ENCODE results near the gene FEM1C. TPM values are rescaled to one million over a fixed set of nuclear protein-coding genes. Genes with fewer than 3 reads are reported as not detected.

Gene FEM1C
- total RNA-seq, 2 experiments from 2014 or later: 5.6 to 9.0 TPM

DNA sequence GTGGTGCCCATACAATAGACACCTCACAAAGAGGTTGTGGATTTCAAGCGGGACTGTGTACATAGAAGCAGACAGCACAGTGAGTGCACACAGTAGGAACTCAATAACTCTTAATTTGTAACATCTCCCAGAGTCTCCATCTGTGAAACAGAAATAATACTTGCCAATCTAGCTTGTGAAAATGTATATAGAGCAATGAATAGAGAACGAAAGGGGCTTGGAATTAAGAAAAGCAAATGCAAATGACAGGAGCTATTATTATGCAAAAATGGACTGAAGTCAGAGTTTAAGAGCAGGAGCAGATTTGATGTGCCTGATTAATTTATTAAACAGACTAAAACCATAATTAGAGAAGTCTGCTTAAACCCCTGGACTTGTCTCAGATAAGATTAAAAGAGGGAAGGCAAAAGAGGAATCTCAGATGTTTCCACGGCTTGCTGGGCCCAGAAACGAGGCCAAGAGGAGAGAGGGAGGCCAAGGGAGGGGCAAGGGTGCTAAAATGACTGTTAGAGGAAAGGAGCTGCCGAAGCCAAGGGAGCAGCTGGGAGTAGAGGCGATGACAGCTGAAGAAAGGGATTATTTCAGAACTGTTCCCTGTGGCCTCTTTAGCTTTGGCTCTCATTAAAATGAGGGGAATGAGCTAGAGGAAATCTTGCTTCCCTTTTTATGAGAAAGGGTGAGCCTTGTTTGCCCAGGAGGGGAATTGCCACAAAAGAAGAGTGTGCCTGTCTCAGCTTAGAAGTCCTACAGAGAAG is 72.1 kb downstream of the FEM1C start:
- TF ChIP-seq, protein P1, sequence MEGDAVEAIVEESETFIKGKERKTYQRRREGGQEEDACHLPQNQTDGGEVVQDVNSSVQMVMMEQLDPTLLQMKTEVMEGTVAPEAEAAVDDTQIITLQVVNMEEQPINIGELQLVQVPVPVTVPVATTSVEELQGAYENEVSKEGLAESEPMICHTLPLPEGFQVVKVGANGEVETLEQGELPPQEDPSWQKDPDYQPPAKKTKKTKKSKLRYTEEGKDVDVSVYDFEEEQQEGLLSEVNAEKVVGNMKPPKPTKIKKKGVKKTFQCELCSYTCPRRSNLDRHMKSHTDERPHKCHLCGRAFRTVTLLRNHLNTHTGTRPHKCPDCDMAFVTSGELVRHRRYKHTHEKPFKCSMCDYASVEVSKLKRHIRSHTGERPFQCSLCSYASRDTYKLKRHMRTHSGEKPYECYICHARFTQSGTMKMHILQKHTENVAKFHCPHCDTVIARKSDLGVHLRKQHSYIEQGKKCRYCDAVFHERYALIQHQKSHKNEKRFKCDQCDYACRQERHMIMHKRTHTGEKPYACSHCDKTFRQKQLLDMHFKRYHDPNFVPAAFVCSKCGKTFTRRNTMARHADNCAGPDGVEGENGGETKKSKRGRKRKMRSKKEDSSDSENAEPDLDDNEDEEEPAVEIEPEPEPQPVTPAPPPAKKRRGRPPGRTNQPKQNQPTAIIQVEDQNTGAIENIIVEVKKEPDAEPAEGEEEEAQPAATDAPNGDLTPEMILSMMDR (conservative IDR thresholded peaks at IDR 0.05; ENCODE audit: low read length): no peak
- TF ChIP-seq EZH2phosphoT487 (IDR thresholded peaks at IDR 0.05; ENCODE audit: borderline replicate concordance, low read depth, low read length): no peak
- no peaks in the 10 kb centered on the region for H3K36me3 ChIP-seq (ENCODE audit: insufficient read depth, low read length)
- BruUV-seq (replicated peaks): no TSS peak
- H3K9me2 ChIP-seq (ENCODE audit: insufficient read depth, low read length): no peaks in the 10 kb centered on the region
- H2AFZ ChIP-seq (ENCODE audit: low read length): no peak overlapping the region
- intact Hi-C loops (cut with micrococcal nuclease; ENCODE audit: unreplicated experiment): no loop called here
- no peak overlapping the region for H3K4me3 ChIP-seq (ENCODE audit: low read depth, low read length, poor library complexity, severe bottlenecking)
- H3K27ac ChIP-seq (ENCODE audit: low read depth, low read length, poor library complexity, severe bottlenecking): no peak overlapping the region
- CTCF ChIA-PET (ENCODE audit: unreplicated experiment): no interaction called here
- no peaks in the 10 kb centered on the region for H3K9me3 ChIP-seq (ENCODE audit: low read length)
- POLR2A ChIA-PET: interaction anchor here (0.5 to 0.6 kb wide), 2 partner anchors 142 to 497 kb away, joined by 3 to 4 read pairs; no protein-coding TSS in a partner anchor
- no peak overlapping the region for H3K4me2 ChIP-seq (ENCODE audit: low read length)
- no peaks in the 10 kb centered on the region for H3K4me1 ChIP-seq (ENCODE audit: insufficient read depth, low read length, poor library complexity, severe bottlenecking)
- no peaks in the 10 kb centered on the region for H4K20me1 ChIP-seq (ENCODE audit: insufficient read depth, low read length)
- DNase-seq (ENCODE audit: low spot score): no peak
- H3K79me2 ChIP-seq (ENCODE audit: insufficient read depth, low read depth, low read length): no peaks in the 10 kb centered on the region

DNA sequence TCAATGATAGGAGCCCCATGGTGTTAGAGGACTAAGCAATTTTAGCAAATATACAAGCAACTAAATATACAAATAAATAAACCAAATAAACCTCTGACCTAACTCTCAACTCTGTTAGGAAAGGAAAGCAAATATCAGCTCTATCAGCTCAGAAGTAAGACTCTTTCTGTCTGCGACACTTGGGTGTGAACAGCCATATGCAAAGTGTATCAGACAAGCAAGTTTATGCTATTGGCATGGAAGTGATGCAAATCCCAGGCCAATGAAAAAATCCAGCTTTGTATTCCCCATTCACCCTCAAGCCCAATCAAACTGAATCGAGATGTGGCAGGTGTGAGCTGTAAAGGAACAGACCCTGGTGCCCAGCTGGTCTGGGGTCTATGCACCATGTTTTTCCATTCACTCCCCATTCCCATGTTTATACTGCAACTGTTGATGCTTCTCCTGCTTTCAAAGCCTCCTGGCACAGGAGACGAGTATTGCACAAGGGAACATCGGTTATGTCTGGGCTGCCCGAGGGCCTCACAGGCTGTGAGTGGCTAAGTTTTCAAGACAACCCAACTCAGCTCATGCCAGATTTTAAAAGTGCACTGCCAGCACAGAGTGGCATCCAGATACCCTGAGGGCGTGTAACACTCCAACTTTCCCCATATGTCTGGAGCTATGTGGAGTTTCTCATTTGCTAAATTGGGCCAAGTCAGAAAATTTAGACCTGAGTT is 73.1 kb downstream of the FEM1C start:
- no peaks in the 10 kb centered on the region for H3K9me2 ChIP-seq (ENCODE audit: insufficient read depth, low read length)
- no peaks in the 10 kb centered on the region for H4K20me1 ChIP-seq (ENCODE audit: insufficient read depth, low read length)
- H3K79me2 ChIP-seq (ENCODE audit: insufficient read depth, low read depth, low read length): no peaks in the 10 kb centered on the region
- no TSS peak for BruUV-seq (replicated peaks)
- no peak overlapping the region for H3K4me3 ChIP-seq (ENCODE audit: low read depth, low read length, poor library complexity, severe bottlenecking)
- no peak for TF ChIP-seq EZH2phosphoT487 (IDR thresholded peaks at IDR 0.05; ENCODE audit: borderline replicate concordance, low read depth, low read length)
- no peak for DNase-seq (ENCODE audit: low spot score)
- H2AFZ ChIP-seq (ENCODE audit: low read length): no peak overlapping the region
- intact Hi-C loops (cut with micrococcal nuclease; ENCODE audit: unreplicated experiment): no loop called here
- no peaks in the 10 kb centered on the region for H3K4me1 ChIP-seq (ENCODE audit: insufficient read depth, low read length, poor library complexity, severe bottlenecking)
- H3K4me2 ChIP-seq (ENCODE audit: low read length): no peak overlapping the region
- H3K9me3 ChIP-seq (ENCODE audit: low read length): no peaks in the 10 kb centered on the region
- H3K36me3 ChIP-seq (ENCODE audit: insufficient read depth, low read length): no peaks in the 10 kb centered on the region
- ChIA-PET CTCF (ENCODE audit: unreplicated experiment) (no interaction called here), POLR2A (interaction anchor here (0.6 kb wide), 2 partner anchors 90 to 141 kb away, joined by 3 to 4 read pairs; no protein-coding TSS in a partner anchor)
- no peak overlapping the region for H3K27ac ChIP-seq (ENCODE audit: low read depth, low read length, poor library complexity, severe bottlenecking)

DNA sequence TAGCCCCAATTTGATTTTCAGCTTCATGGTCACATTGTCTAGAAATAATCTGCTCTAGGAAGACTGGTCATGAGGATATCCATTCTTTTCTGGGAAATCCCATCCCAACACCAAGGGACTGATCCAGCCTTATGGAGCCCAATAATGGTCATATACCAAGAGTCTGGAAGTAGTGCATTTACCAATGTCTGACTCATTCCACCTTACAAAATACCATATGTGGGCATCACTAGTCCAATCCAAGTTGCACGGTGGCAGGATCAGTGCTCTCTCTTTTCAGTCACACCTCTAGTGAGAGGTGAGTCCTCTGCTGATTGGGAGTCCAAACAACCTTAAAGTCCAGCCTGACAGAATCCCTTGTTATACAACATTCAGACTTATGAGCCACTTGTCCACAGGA is 73.7 kb downstream of the FEM1C start:
- Histone ChIP-seq H3K9me3 (ENCODE audit: low read length) (no peaks in the 10 kb centered on the region), H2AFZ (ENCODE audit: low read length) (no peak overlapping the region), H3K4me3 (ENCODE audit: low read depth, low read length, poor library complexity, severe bottlenecking) (no peak overlapping the region), H4K20me1 (ENCODE audit: insufficient read depth, low read length) (no peaks in the 10 kb centered on the region), H3K9me2 (ENCODE audit: insufficient read depth, low read length) (no peaks in the 10 kb centered on the region), H3K4me1 (ENCODE audit: insufficient read depth, low read length, poor library complexity, severe bottlenecking) (no peaks in the 10 kb centered on the region), H3K27ac (ENCODE audit: low read depth, low read length, poor library complexity, severe bottlenecking) (no peak overlapping the region), H3K79me2 (ENCODE audit: insufficient read depth, low read depth, low read length) (no peaks in the 10 kb centered on the region), H3K36me3 (ENCODE audit: insufficient read depth, low read length) (no peaks in the 10 kb centered on the region), H3K4me2 (ENCODE audit: low read length) (no peak overlapping the region)
- no TSS peak for BruUV-seq (replicated peaks)
- ChIA-PET POLR2A (interaction anchor here (0.6 kb wide), 1 partner anchor 89 kb away, joined by 4 read pairs; no protein-coding TSS in a partner anchor), CTCF (ENCODE audit: unreplicated experiment) (no interaction called here)
- intact Hi-C loops (cut with micrococcal nuclease; ENCODE audit: unreplicated experiment): no loop called here
- no peak for DNase-seq (ENCODE audit: low spot score)
- TF ChIP-seq, protein P1 (conservative IDR thresholded peaks at IDR 0.05; ENCODE audit: low read length): no peak
- TF ChIP-seq EZH2phosphoT487 (IDR thresholded peaks at IDR 0.05; ENCODE audit: borderline replicate concordance, low read depth, low read length): no peak

Small RNAs within 50 kb of the gene (small RNA-seq; reads per million reads assigned to genes)
- not detected for gene AC008628.1
- not detected for gene AC008628.2

Other genes starting within 250 kb of the FEM1C start
- 15.8 and 32.8 TPM in 2 replicates for gene CCDC112, start 248.1 kb downstream of the FEM1C start, total RNA-seq (2014; rRNA removed; shearing (Covaris generic))
- gene CCDC112, start 248.1 kb downstream of the FEM1C start, total RNA-seq (2022): 9.7 and 13.0 TPM in 2 replicates
- not detected in 2 replicates for gene TICAM2, start 57.7 kb upstream of the FEM1C start, total RNA-seq (2014; rRNA removed; shearing (Covaris generic))
- gene TICAM2, start 57.7 kb upstream of the FEM1C start, total RNA-seq (2022): 0.65 and 0.87 TPM in 2 replicates
- 50.9 and 55.1 TPM in 2 replicates for gene TMED7, start 81.3 kb upstream of the FEM1C start, total RNA-seq (2014; rRNA removed; shearing (Covaris generic))
- gene TMED7, start 81.3 kb upstream of the FEM1C start, total RNA-seq (2022): 31.7 and 35.8 TPM in 2 replicates